NCI-H82 (cell line): ENCODE measurements around the gene ARL4D.

ENCODE experiments used
- DNase-seq: peaks from one replicate; lab custom pipeline; 2025; lab: John Stamatoyannopoulos, UW

Gene ARL4D

DNA sequence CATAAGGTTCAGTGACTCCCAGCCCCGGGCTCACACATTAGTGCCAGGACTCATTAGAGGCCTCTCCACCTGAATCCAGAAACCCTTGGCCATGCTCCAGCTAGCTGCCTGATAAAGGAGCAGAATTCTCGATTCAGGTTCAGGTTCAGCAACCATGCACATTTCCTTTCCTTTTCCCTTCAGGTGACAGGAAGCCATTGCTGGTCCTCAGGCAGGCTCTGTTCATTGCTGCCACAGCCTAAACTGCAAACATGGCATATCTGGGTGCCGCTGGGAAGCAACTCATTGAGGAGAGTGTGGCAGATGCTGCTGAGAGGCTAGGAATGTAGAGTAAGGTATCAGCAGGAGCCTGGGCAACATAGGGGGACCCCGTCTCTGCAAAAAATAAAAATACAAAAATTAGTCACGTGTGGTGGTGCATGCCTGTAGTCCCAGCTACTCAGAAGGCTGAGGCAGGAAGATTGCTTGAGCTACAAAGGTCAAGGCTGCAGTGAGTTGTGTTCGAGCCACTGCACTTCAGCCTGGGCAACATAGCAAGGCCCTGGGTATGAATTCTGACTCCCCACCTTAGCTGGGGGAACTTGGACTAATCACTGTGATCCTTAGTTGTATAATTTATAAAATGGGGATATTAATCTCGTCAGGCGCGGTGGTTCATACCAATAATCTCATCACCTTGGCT lies 28.7 kb downstream of the ARL4D start:
- DNase-seq: no peak

DNA sequence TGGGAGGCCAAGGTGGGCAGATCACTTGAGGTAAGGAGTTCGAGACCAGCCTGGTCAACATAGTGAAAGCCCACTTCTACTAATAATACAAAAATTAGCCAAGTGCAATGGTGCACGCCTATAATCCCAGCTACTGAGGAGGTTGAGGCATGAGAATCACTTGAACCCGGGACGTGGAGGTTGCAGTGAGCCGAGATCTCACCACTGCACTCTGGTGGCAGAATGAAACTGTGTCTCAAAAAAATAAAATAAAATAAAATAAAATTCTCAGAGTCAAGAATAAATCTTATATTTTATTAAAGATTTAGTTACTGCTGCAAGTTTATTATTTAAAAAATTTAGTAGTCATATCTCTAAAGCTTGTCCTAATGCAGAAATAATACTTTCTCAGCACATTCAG lies 29.7 kb downstream of the ARL4D start:
- no peak for DNase-seq

DNA sequence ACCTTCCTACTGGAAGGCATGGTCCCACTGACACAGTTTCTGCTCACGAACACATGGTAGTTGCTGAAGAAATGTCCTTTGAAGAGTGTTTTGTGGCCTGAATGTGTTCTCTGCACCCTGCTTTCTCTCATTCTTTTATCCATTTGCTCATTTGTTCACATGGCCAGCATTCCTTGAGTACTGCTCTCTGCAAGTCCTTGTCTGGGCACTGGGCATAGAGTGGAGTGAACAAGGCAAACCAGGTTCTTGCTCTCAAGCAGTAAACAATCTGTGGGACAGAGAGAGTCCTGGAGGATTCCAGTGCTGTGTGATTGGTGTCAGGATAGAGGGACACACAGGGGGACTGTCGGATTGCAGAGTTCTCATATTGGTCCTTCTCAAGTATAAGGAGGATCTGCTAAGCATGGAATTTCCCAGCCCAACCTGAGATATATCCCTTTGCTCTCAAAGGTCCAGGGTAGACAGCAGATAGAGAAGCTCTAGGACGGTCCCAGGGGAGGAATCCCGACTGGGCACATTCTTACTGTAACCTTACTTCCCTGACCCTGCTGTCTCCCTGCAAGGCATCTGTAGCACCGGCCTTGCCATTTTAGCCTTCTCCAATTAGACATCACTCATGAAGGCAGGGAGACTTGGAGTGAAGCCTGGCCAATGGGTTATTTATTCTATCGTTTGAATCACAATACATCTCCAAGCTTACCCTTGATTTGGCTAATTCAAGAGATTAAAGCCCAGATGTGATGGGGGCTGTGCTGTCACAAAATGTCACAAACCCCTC lies 32.3 kb downstream of the ARL4D start:
- no peak for DNase-seq

DNA sequence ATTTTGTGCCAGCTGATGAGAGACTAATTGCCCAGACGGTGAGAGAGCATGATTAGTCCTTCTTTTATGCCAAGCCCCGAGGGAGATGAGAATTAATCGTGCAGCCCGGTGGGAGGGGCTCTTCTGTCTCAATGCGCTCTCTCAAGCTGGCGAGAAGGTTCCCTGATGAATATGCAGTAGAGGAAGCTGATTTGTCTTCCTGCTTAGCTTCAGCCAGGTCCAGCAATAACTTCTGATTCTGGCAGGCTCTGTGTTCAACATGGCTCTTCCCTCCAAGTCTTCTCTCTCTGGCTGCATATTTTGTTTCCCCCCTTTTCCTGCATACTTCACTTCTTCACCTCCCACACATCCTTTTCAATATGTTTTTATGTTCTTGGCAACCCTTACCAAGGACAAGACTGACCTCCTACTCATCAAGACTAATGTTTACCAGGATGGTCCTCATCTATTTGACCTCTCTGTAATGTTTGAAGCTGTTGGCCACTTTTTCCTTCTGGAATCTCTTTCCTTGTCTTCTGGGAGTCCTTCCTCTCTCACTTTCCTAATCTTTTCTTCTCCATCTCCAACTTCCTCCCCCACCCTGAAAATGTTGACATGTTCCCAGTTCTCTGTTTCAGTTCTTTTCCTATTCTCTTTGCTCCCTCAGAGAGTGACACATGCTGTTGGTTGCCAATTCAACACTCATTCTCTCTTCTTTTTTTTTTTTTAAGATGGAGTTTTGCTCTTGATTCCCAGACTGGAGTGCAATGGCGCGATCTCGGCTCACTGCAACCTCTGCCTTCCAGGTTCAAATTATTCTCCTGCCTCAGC lies 33.1 kb downstream of the ARL4D start:
- DNase-seq: peak; percentile 88

DNA sequence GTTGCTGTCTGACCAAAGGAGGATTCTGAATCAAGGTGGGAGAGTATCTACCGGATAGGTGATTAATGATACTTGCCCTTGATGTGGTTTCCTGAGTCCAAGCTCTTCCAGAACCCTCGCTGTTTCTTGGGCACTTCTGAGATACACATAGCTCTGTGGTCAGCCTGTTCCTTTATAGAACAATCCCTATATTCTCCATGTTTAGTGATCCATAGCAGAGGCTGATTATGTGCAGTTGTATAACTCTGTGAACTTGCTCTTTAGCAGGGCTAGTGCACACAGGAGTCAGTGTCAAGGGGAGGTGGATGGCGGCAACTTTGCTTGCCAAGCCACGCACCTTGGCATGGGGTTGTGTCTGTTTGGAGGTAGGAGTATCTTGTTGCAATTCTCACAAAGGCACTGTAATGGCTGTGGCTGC lies 36.1 kb downstream of the ARL4D start:
- no peak for DNase-seq

DNA sequence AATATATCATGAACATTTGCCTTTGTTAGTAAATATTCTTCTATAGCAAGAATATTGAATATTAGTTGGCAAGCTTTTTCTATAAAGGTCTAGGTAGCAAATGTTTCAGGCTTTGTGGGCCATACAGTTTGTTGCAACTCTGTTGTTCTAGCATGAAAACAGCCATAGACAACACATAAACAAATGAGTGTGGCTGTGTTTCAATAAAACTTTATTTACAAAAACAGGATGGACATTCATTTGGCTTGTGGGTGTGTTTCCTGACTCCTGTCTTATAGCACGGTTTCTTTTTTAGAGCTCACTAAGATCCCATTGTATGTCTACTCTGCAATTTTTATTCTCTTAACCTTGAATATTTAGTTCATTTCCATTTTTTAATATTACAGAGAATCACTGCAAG lies 39.0 kb downstream of the ARL4D start:
- no peak for DNase-seq

DNA sequence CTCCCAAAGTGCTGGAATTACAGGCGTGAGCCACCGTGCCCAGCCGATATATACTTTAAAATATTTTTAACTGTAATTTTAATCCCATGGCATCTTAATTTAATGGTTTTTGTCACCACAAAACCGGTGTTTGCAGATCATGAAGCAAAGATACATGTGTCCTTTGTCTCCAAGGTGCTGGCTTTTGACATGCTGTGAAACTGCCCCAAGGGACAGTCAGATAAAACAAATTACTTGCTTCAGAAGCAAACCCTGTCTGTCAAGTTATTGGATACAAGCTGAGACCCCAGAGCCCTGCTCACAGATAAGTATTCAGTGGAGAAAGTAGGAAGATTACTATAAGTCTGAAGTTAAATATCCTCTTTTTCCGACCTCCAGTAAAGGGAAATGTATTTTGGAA lies 39.8 kb downstream of the ARL4D start:
- DNase-seq: peak; percentile 64

DNA sequence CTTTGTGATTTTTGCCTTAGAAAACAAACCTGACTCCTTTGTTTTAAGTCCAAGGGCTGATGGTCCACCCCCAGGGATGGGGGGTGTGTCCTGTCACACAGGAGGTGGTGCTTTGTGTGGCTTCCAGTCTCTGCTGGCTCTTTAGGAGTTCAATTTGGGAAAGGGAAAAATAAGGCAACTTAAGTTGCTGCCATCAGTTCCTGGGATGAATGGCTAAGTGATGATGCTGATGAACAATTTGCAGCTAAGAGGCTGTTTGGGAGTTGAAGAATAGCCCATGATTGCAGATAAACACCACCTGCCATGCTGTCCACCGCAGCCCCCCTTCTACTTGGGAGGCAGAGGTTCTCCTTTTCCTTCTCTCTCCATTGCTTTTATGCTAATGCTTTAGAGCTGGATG lies 40.2 kb downstream of the ARL4D start:
- peak; percentile 86 for DNase-seq

DNA sequence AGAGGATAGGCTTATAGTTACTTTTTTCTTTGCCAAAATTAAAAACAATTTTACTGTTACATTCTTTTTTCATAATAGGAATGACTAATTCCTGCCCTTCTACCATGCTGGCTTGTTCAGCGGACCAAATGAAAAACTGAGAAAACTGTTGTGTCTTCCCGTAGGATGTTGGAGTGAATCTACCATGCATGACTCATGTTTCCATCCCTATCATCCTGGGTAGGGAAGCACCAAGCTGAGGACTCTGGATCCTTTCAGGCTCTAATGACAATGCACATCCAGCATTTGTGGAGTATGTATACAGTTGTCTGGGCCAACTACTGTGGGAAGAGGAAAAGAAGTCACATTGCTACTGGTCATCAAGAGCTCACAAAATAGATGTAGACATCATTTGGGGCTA lies 43.9 kb downstream of the ARL4D start:
- DNase-seq: no peak

DNA sequence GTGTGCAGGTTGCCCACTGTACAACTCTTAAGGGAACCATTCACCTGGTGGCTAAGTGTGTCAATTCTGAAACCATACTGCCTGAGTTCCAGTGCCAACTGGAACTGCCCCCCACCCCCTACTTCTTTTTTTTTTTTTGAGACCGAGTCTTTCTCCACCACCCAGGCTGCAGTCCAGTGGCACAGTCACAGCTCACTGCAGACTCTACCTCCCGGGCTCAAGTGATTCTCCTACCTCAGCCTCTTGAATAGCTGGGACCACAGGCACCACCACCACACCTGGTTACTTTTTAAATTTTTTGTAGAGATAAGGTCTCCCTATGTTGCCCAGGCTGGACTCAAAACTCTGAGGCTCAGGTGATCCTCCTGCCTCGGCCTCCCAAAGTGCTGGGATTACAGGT lies 44.6 kb downstream of the ARL4D start:
- DNase-seq: no peak

DNA sequence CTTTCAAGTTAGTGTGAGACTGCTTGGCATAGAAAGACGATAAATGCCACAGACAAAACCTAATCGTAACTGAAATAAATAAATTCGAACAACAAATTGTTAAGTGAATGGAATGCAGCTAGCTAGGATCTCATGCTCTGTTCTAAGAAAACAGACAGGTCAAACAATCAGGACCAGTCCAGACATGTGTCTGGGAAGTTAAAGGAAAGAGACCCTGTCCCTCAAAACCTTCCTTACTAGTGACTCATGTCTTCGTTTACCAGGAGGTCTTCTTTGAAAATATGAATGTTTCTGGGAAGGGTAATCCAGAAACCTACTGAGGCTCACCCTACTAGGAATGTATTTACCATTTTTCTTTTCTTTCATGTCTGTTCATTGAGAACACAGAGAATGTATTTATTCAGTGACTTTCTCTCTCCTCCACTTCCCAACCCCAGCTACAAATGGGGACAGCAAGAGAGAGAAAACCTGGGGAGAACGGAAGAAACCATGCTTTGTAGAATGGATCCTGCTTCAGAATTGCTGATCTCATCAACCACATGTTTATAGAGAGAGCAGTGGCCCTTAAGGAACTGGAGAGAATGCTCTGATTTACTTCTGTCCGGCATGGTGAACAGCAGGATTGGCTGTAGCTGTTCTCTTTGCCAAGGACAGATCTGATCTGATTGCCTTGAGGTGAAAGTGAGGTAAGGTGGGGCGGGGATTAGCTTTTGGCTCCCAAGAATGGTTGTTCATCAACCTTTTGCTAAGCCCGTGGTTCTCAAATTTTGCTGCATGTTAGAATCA lies 45.6 kb downstream of the ARL4D start:
- DNase-seq: no peak

DNA sequence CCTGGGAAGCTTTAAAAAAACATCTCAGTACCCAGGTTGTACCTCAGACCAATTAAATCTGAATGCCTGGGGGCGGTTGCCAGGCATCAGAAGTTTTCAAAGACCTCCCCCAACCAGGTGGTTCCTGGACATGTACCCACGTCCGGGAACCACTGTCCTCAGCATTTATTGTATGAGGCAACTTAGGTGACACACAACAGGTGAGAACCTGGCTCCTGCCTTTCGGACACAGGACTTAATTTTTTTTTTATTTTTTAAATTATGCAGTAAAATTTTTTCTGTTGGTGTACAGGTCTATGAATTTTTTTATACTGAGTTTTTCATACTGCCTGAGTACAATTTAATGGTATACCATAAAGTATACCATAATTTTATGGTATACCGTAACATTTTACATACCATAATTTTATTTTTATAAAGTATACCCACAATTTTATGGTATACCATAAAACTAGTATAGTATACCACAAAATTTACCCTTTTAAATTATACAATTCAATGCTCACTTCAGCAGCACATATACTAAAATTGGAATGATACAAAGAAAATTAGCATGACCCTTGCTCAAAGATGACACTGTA lies 46.3 kb downstream of the ARL4D start:
- DNase-seq: no peak

DNA sequence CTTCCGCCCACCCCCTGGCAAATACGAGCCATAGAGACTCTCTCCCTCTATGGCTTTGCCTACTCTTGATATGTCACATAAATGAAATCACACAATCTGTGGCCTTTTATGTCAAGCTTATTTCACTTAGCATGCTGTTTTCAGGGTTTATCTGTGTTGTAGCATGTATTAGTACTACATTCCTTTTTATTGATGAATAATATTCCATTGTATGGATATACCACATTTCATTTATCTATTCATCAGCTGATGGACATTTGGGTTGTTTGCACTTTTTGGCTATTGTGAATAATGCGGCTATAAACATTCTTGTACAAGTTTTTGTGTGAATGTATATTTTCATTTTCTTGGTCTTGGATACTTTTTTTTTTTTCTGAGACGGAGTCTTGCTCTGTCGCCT lies 48.0 kb downstream of the ARL4D start:
- DNase-seq: no peak

DNA sequence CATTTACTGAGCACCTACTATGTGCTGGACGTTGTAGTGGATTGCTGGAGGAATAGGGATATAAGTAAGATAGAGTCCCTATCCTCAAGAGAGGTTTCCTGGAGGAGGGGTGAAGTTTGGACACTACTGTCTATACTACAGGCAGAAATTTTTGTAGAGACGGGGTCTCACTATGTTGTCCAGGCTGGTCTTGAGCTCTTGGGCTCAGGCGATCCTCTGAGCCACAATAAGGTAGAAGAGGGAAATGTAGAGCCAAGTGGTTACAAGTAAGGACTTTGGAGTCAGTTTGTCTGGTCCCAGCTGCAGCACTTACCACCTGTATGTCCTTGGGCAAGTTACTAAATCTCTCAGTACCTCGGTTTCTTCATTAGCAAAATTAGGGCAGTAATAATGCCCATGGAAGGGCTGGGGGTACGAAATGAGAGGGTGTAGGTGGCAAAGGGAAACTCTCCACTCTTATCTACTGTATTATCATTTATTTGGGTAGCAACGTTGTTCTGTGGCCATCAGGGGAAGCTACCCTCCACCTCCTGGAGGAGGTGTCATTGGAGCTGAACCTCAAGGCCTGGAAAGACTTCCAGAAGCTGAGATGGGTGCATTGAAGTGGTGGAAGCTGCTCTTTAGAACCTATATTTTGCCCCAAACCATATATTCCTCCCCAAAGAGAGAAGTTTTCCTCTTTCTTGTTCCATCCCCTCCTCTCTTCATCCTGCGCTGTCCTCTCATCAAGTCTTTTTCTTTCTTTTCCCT lies 50.1 kb downstream of the ARL4D start:
- no peak for DNase-seq

DNA sequence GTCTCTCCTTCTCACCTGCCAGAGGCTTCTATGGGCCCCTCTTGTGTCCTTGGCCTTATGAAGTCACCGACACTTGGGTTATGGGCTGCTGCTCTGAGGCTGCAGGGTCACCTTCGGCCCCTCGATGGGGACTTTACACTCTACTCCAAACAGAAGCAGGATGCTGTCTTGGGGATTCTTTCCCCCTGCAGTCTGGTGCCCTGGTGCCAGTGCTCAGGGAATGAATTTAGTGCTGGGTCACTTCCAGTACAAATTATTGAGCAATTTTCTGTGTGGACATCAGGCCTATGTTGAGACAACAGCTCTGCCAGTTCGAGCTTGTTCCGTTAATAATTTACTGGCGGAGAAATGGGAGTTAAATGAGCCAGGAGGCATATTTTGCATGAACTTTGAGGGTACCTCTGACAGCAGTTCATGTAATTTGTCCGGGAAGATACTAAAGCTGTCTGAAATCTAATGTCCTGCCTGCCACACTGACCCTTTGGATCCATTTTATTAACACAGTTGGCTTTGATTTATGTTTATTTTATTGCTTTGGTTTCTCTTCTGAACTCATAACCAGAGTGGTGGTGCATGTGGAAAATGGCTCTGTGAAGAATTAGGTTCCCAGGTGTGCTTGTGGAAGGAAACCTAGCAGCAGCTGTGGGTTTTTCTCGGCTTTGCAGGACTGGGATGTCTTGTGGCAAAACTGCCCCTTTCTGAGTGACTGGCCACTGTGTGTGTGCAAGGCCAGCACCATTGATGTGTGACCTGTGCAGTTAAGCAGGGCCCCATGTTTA lies 50.9 kb downstream of the ARL4D start:
- no peak for DNase-seq
